Colonic mucosa (tissue), 4 donors: ENCODE measurements around the gene LARP6. TPM values are rescaled to one million over a fixed set of nuclear protein-coding genes. Genes with fewer than 3 reads are reported as not detected.

Experiments used
- DNase-seq: peaks from one replicate; pipeline ENCODE4 v3.0.0-alpha.2; 2020
- H3K27ac ChIP-seq: fragments of 200-600 bp; one replicate; pipeline ENCODE4 v1.8.0; 2021
- H3K27me3 ChIP-seq: fragments of 200-600 bp; one replicate; pipeline ENCODE4 v1.8.0; 2021
- H3K36me3 ChIP-seq: fragments of 200-600 bp; one replicate; pipeline ENCODE4 v1.8.0; 2021
- H3K4me1 ChIP-seq: fragments of 200-600 bp; one replicate; pipeline ENCODE4 v1.8.0; 2021; ENCODE audit warnings: mild to moderate bottlenecking
- H3K4me3 ChIP-seq: fragments of 200-600 bp; one replicate; pipeline ENCODE4 v1.8.0; 2021
- H3K9ac ChIP-seq, 2 donors: one replicate each; pipeline ENCODE4 v1.7.0; 2013; ENCODE audit warnings: control low read depth in 2 of 2, low read depth in 2 of 2, low read length in 2 of 2
- H3K9me3 ChIP-seq: fragments of 200-600 bp; one replicate; pipeline ENCODE4 v1.8.0; 2021
- intact Hi-C: fragments of 100-400 bp; cut with DNase I; formaldehyde crosslinking; loops from one replicate; pipeline ENCODE4 v1.14.1; 2022
- total RNA-seq, 2 donors: library from RNA; stranded (reverse); fragmentation: NEBNext Ultra II Directional in 1 of 2; extraction: Animal tissue kit (Norgen Biotek cat#: 25700) in 1 of 2; gene quantifications; one replicate each; pipeline ENCODE4 v1.2.1, GENCODE V29; 2021
- TF ChIP-seq, protein P1 (sequence below): fragments of 200-600 bp; IDR thresholded peaks from one replicate; pipeline ENCODE4 v1.8.0; 2022; ENCODE audit warnings: antibody characterized with exemption, mild to moderate bottlenecking
- donor health status: healthy.
- donor health status: DM: no; HTN: no; CAD: no.
- donor health status: DM: no; HTN: no; CAD: no.

LARP6 gene
- total RNA-seq, 2 donors from 2014 or later: 0.49 to 3.5 TPM

- TF ChIP-seq, protein P1, sequence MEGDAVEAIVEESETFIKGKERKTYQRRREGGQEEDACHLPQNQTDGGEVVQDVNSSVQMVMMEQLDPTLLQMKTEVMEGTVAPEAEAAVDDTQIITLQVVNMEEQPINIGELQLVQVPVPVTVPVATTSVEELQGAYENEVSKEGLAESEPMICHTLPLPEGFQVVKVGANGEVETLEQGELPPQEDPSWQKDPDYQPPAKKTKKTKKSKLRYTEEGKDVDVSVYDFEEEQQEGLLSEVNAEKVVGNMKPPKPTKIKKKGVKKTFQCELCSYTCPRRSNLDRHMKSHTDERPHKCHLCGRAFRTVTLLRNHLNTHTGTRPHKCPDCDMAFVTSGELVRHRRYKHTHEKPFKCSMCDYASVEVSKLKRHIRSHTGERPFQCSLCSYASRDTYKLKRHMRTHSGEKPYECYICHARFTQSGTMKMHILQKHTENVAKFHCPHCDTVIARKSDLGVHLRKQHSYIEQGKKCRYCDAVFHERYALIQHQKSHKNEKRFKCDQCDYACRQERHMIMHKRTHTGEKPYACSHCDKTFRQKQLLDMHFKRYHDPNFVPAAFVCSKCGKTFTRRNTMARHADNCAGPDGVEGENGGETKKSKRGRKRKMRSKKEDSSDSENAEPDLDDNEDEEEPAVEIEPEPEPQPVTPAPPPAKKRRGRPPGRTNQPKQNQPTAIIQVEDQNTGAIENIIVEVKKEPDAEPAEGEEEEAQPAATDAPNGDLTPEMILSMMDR: no peak
- no peaks in the 10 kb centered on the region for H3K9me3 ChIP-seq
- H3K27me3 ChIP-seq: no peaks in the 10 kb centered on the region
- no peak overlapping the region for H3K9ac ChIP-seq
- no peak for DNase-seq
- no peak overlapping the region for H3K4me3 ChIP-seq
- H3K4me1 ChIP-seq: no peaks in the 10 kb centered on the region
- no peak overlapping the region for H3K27ac ChIP-seq
- intact Hi-C loops: no loop called here
- H3K36me3 ChIP-seq: no peaks in the 10 kb centered on the region
These were observed 16.5 kb downstream of the LARP6 start for GRCh38 chr15:70837476-70837875.

- Histone ChIP-seq H3K4me3 (no peak overlapping the region), H3K27ac (no peak overlapping the region), H3K4me1 (no peaks in the 10 kb centered on the region), H3K9me3 (no peaks in the 10 kb centered on the region), H3K36me3 (no peaks in the 10 kb centered on the region), H3K9ac (no peak overlapping the region), H3K27me3 (no peaks in the 10 kb centered on the region)
- DNase-seq: no peak
- TF ChIP-seq, protein P1: no peak
- intact Hi-C loops: no loop called here
These were observed 18.1 kb downstream of the LARP6 start for GRCh38 chr15:70835841-70836240.

- H3K27me3 ChIP-seq: no peaks in the 10 kb centered on the region
- no peaks in the 10 kb centered on the region for H3K36me3 ChIP-seq
- no peak overlapping the region for H3K9ac ChIP-seq
- H3K27ac ChIP-seq: no peak overlapping the region
- TF ChIP-seq, protein P1: no peak
- no peaks in the 10 kb centered on the region for H3K9me3 ChIP-seq
- H3K4me3 ChIP-seq: no peak overlapping the region
- DNase-seq: no peak
- H3K4me1 ChIP-seq: no peaks in the 10 kb centered on the region
- intact Hi-C loops: no loop called here
These were observed 18.5 kb downstream of the LARP6 start for GRCh38 chr15:70835415-70835814.

DNA sequence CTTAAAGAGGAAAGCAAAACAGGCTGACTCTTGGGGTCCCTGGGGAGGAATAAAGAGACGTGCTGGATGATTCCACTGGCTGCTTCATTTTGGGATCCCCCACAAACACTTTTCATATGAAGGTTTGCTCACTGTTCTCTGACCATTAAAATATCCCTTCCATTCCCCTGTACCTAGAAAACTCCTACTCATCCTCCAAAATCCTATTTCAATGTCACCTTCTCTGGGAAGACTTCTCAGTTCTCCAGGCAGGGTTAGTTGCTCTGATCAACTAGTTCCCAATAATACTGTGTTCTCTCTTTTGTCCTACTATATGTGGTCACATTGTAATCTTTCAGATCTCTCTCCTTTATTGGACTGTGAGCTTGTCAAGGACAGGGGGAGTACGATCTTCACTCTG, 19.0 kb downstream of the LARP6 start:
- no peak for DNase-seq
- TF ChIP-seq, protein P1: no peak
- Histone ChIP-seq H3K27ac (no peak overlapping the region), H3K4me1 (no peaks in the 10 kb centered on the region), H3K36me3 (no peaks in the 10 kb centered on the region), H3K4me3 (no peak overlapping the region), H3K9me3 (no peaks in the 10 kb centered on the region), H3K9ac (no peak overlapping the region), H3K27me3 (no peaks in the 10 kb centered on the region)
- intact Hi-C loops: no loop called here

- DNase-seq: no peak
- Histone ChIP-seq H3K27me3 (no peaks in the 10 kb centered on the region), H3K4me3 (no peak overlapping the region), H3K9ac (no peak overlapping the region), H3K9me3 (no peaks in the 10 kb centered on the region), H3K36me3 (no peaks in the 10 kb centered on the region), H3K4me1 (no peaks in the 10 kb centered on the region), H3K27ac (no peak overlapping the region)
- TF ChIP-seq, protein P1: no peak
- intact Hi-C loops: no loop called here
These were observed 19.8 kb downstream of the LARP6 start for GRCh38 chr15:70833861-70834765.
